ENCODE results near the gene SMIM31. TPM values are rescaled to one million over a fixed set of nuclear protein-coding genes. Genes with fewer than 3 reads are reported as not detected.

The SMIM31 gene
- total and polyA plus RNA-seq, 2 donors (not counting 1 experiment from before 2014, with no cell fraction given) = not detected

DNA sequence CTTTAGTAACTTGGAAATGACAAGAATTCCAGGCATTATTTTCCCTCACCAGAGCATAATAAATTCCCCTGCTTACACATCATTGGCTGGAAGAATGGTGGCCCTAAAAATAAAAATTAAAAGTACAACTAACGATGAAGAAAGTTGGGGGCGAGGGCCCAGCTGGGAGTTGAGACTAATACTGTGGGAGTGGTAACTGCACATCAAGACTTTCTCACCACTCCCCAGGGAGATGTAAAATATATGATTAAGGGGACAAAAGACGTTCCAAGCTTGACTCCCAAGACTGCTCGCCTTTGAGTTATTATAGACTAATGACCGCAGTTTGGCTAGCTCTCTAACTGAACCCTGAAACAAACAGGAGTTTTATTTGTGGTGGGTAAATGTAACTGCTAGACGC, 30.0 kb downstream of the SMIM31 start:
- no peaks in the 10 kb centered on the region for H3K4me1 Mint-ChIP-seq
- H3K4me1 ChIP-seq (ENCODE audit: control insufficient read depth in 2 of 2, insufficient read depth in 2 of 2, low read length in 2 of 2) = no peaks in the 10 kb centered on the region
- no peak overlapping the region for H3K4me3 ChIP-seq (ENCODE audit: control extremely low read depth in 1 of 5, extremely low read depth in 1 of 5, insufficient read depth in 1 of 5, low read depth in 2 of 5, low read length in 4 of 5)
- H3K27me3 ChIP-seq (replicated peaks in 1 of 4; ENCODE audit: control extremely low read depth in 1 of 4, control insufficient read depth in 3 of 4, insufficient read depth in 4 of 4, low read length in 3 of 4) = no peaks in the 10 kb centered on the region
- no peaks in the 10 kb centered on the region for H3K9me3 ChIP-seq (ENCODE audit: control extremely low read depth in 1 of 3, control insufficient read depth in 2 of 3, insufficient read depth in 1 of 3, low read length in 2 of 3)
- H3K9ac ChIP-seq (ENCODE audit: low read length) = no peak overlapping the region
- no peak overlapping the region for H2AFZ ChIP-seq (ENCODE audit: insufficient read depth, low read depth, low read length, poor library complexity, severe bottlenecking)
- ChIA-PET POLR2A (no interaction called here), CTCF (no interaction called here)
- H3K79me2 ChIP-seq (ENCODE audit: control insufficient read depth, insufficient read depth, low read length) = no peaks in the 10 kb centered on the region
- H4K20me1 ChIP-seq (ENCODE audit: control insufficient read depth, insufficient read depth, low read length, poor library complexity, severe bottlenecking) = no peaks in the 10 kb centered on the region
- H3K4me2 ChIP-seq (replicated peaks; ENCODE audit: low read depth, low read length, poor library complexity, severe bottlenecking) = no peak overlapping the region
- H3K27ac Mint-ChIP-seq = no peak overlapping the region
- no peak overlapping the region for H3K4me3 Mint-ChIP-seq
- TF ChIP-seq, protein P1, sequence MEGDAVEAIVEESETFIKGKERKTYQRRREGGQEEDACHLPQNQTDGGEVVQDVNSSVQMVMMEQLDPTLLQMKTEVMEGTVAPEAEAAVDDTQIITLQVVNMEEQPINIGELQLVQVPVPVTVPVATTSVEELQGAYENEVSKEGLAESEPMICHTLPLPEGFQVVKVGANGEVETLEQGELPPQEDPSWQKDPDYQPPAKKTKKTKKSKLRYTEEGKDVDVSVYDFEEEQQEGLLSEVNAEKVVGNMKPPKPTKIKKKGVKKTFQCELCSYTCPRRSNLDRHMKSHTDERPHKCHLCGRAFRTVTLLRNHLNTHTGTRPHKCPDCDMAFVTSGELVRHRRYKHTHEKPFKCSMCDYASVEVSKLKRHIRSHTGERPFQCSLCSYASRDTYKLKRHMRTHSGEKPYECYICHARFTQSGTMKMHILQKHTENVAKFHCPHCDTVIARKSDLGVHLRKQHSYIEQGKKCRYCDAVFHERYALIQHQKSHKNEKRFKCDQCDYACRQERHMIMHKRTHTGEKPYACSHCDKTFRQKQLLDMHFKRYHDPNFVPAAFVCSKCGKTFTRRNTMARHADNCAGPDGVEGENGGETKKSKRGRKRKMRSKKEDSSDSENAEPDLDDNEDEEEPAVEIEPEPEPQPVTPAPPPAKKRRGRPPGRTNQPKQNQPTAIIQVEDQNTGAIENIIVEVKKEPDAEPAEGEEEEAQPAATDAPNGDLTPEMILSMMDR (IDR thresholded peaks at IDR 0.05) = no peak
- intact Hi-C loops (cut with micrococcal nuclease) = no loop called here
- 93% methylated on average over 3 of the region's 6 CpGs for WGBS (ENCODE audit: insufficient coverage)
- ATAC-seq (ENCODE audit: low read depth) (no peak), DNase-seq (no peak)
- H3K27me3 Mint-ChIP-seq = no peaks in the 10 kb centered on the region
- H3K9me3 Mint-ChIP-seq (ENCODE audit: insufficient read depth) = no peaks in the 10 kb centered on the region
- no peaks in the 10 kb centered on the region for H3K36me3 ChIP-seq (replicated peaks in 1 of 2; ENCODE audit: control extremely low read depth in 1 of 2, control insufficient read depth in 1 of 2, extremely low read depth in 1 of 2, insufficient read depth in 2 of 2, low read length in 1 of 2)
- no peak overlapping the region for H3K27ac ChIP-seq (ENCODE audit: low read length in 2 of 2)

DNA sequence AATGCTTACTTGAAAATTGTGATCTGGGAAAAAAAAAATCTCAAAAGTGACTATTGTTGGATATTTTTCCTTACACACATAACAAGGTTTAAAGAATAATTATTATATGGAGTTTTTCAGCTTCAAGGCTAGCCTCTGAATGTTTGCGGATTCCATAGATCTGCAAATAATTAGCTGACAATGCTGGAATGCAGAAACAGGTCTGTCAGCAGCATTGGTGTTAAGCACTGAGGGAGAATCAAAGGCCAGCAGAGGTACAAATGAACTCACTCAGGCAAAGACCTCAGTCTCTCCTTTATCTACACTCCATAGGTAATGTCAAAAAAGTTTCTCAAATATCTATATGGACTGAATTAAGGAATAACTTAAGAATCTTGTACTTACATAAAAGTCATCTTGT, 35.1 kb downstream of the SMIM31 start:
- Mint-ChIP-seq H3K4me1 (no peaks in the 10 kb centered on the region), H3K9me3 (ENCODE audit: insufficient read depth) (peaks cover 4% of the 10 kb centered on the region), H3K27ac (no peak overlapping the region), H3K4me3 (no peak overlapping the region), H3K27me3 (peaks cover 3% of the 10 kb centered on the region)
- Histone ChIP-seq H3K4me3 (ENCODE audit: control extremely low read depth in 1 of 5, extremely low read depth in 1 of 5, insufficient read depth in 1 of 5, low read depth in 2 of 5, low read length in 4 of 5) (no peak overlapping the region), H3K27me3 (replicated peaks in 1 of 4; ENCODE audit: control extremely low read depth in 1 of 4, control insufficient read depth in 3 of 4, insufficient read depth in 4 of 4, low read length in 3 of 4) (no peaks in the 10 kb centered on the region), H4K20me1 (ENCODE audit: control insufficient read depth, insufficient read depth, low read length, poor library complexity, severe bottlenecking) (no peaks in the 10 kb centered on the region), H3K27ac (ENCODE audit: low read length in 2 of 2) (no peak overlapping the region), H3K4me2 (replicated peaks; ENCODE audit: low read depth, low read length, poor library complexity, severe bottlenecking) (no peak overlapping the region), H3K9ac (ENCODE audit: low read length) (no peak overlapping the region), H3K4me1 (ENCODE audit: control insufficient read depth in 2 of 2, insufficient read depth in 2 of 2, low read length in 2 of 2) (no peaks in the 10 kb centered on the region), H2AFZ (ENCODE audit: insufficient read depth, low read depth, low read length, poor library complexity, severe bottlenecking) (no peak overlapping the region), H3K9me3 (ENCODE audit: control extremely low read depth in 1 of 3, control insufficient read depth in 2 of 3, insufficient read depth in 1 of 3, low read length in 2 of 3) (no peaks in the 10 kb centered on the region), H3K36me3 (replicated peaks in 1 of 2; ENCODE audit: control extremely low read depth in 1 of 2, control insufficient read depth in 1 of 2, extremely low read depth in 1 of 2, insufficient read depth in 2 of 2, low read length in 1 of 2) (no peaks in the 10 kb centered on the region), H3K79me2 (ENCODE audit: control insufficient read depth, insufficient read depth, low read length) (no peaks in the 10 kb centered on the region)
- no peak for TF ChIP-seq EZH2 (IDR thresholded peaks at IDR 0.05; ENCODE audit: borderline replicate concordance, insufficient read depth, low read depth, low read length, poor library complexity, severe bottlenecking)
- TF ChIP-seq, protein P1 (IDR thresholded peaks at IDR 0.05) = no peak
- ATAC-seq (ENCODE audit: low read depth) (no peak), DNase-seq (no peak)
- ChIA-PET POLR2A (no interaction called here), CTCF (interaction anchor here (1.5 kb wide), 1 partner anchor 9 kb away, joined by 6 read pairs; no protein-coding TSS in a partner anchor)
- 100% methylated on average over 1 of the region's 1 CpG for WGBS (ENCODE audit: insufficient coverage)
- intact Hi-C loops (cut with micrococcal nuclease) = no loop called here

Data from B cell (primary cell).